Kidney (tissue), 14 donors: ENCODE measurements around the gene VAV2. TPM values are rescaled to one million over a fixed set of nuclear protein-coding genes. Genes with fewer than 3 reads are reported as not detected.

Experiments used
- DNase-seq, 5 donors: peaks; one replicate each; pipeline ENCODE4 v3.0.0-alpha.2; 2013 to 2020
- FAIRE-seq: peaks from 2 replicates; lab custom pipeline; 2012; peaks lifted over from hg19 to GRCh38; lab: Jason Lieb, UNC
- H3K27ac ChIP-seq, 2 donors: one replicate each; pipeline ENCODE4 v1.7.0; 2013; ENCODE audit warnings: low read depth in 2 of 2, low read length in 2 of 2, inconsistent platforms in 1 of 2
- H3K27me3 ChIP-seq: one replicate; pipeline ENCODE4 v1.7.1; 2013; ENCODE audit warnings: low read length, inconsistent platforms; ENCODE audit not compliant: control insufficient read depth, insufficient read depth
- H3K36me3 ChIP-seq, 3 donors: one replicate each; pipeline versions ENCODE4 v1.7.0 to v1.7.1; 2013; ENCODE audit warnings: low read length in 3 of 3, control low read depth in 1 of 3, inconsistent platforms in 1 of 3; ENCODE audit not compliant: insufficient read depth in 3 of 3, control insufficient read depth in 2 of 3
- H3K4me1 ChIP-seq, 3 donors: one replicate each; pipeline versions ENCODE4 v1.7.0 to v1.7.1; 2013; ENCODE audit warnings: low read length in 3 of 3, inconsistent platforms in 1 of 3, low read depth in 1 of 3; ENCODE audit not compliant: control insufficient read depth in 2 of 3, insufficient read depth in 2 of 3
- H3K4me3 ChIP-seq, 3 donors: one replicate each; pipeline versions ENCODE4 v1.7.0 to v1.8.1; 2013; ENCODE audit warnings: low read length in 3 of 3, control low read depth in 1 of 3, inconsistent platforms in 1 of 3
- H3K9ac ChIP-seq, 3 donors: one replicate each; pipeline versions ENCODE4 v1.7.0 to v1.7.1; 2013; ENCODE audit warnings: low read length in 3 of 3, control low read depth in 1 of 3, inconsistent platforms in 1 of 3
- H3K9me3 ChIP-seq, 3 donors: one replicate each; pipeline versions ENCODE4 v1.7.0 to v1.7.1; 2013; ENCODE audit warnings: low read length in 3 of 3, control low read depth in 1 of 3, inconsistent platforms in 1 of 3; ENCODE audit not compliant: control insufficient read depth in 2 of 3, insufficient read depth in 1 of 3
- intact Hi-C: fragments of 100-400 bp; cut with DNase I; formaldehyde crosslinking; loops from one replicate; pipeline ENCODE4 v1.11.1; 2022
- polyA plus RNA-seq: library from polyadenylated mRNA; stranded (reverse); fragments of 350-450 nt; fragmentation: Illumina TruSeq; extraction: RNeasy Lipid Tissue Mini Kit (QIAGEN cat#74804); gene quantifications from one replicate; pipeline ENCODE4 v1.2.3, GENCODE V29; 2014; ENCODE audit warnings: low read depth, low replicate concordance; ENCODE audit not compliant: insufficient read depth
- total RNA-seq: library from RNA; stranded (reverse); fragmentation: NEBNext Ultra II Directional; extraction: Animal tissue kit (Norgen Biotek cat#: 25700); gene quantifications from one replicate; pipeline ENCODE4 v1.2.1, GENCODE V29; 2021
- TF ChIP-seq, protein P1 (sequence below): IDR thresholded peaks from 3 replicates; pipeline ENCODE4 v1.5.1; 2012; ENCODE audit warnings: mild to moderate bottlenecking, moderate library complexity, borderline replicate concordance; ENCODE audit not compliant: insufficient read depth; ENCODE audit errors: extremely low read depth
- donor health status: control.
- donor health status: control.
- donor health status: control.
- donor health status: control.
- donor health status: control.
- donor health status: DM: yes; HTN: yes; CAD: no.
- donor health status: Normal renal cell carcinoma (clear cell type).

The VAV2 gene
- total and polyA plus RNA-seq, 2 donors from 2014 or later = 22.3 to 47.1 TPM

GRCh38 chr9:133837627-133838597, 154.2 kb downstream of the VAV2 start:
- no peaks in the 10 kb centered on the region for H3K4me1 ChIP-seq
- H3K9ac ChIP-seq = no peak overlapping the region
- intact Hi-C loops = no loop called here
- no peak for DNase-seq
- H3K9me3 ChIP-seq = no peaks in the 10 kb centered on the region
- H3K4me3 ChIP-seq = no peak overlapping the region
- no peak overlapping the region for H3K27ac ChIP-seq
- TF ChIP-seq, protein P1, sequence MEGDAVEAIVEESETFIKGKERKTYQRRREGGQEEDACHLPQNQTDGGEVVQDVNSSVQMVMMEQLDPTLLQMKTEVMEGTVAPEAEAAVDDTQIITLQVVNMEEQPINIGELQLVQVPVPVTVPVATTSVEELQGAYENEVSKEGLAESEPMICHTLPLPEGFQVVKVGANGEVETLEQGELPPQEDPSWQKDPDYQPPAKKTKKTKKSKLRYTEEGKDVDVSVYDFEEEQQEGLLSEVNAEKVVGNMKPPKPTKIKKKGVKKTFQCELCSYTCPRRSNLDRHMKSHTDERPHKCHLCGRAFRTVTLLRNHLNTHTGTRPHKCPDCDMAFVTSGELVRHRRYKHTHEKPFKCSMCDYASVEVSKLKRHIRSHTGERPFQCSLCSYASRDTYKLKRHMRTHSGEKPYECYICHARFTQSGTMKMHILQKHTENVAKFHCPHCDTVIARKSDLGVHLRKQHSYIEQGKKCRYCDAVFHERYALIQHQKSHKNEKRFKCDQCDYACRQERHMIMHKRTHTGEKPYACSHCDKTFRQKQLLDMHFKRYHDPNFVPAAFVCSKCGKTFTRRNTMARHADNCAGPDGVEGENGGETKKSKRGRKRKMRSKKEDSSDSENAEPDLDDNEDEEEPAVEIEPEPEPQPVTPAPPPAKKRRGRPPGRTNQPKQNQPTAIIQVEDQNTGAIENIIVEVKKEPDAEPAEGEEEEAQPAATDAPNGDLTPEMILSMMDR = no peak
- H3K36me3 ChIP-seq = no peaks in the 10 kb centered on the region
- no peak for FAIRE-seq
- no peaks in the 10 kb centered on the region for H3K27me3 ChIP-seq

- no peaks in the 10 kb centered on the region for H3K4me1 ChIP-seq
- no peak overlapping the region for H3K4me3 ChIP-seq
- H3K9ac ChIP-seq = no peak overlapping the region
- no peak for FAIRE-seq
- H3K27me3 ChIP-seq = no peaks in the 10 kb centered on the region
- no peak for DNase-seq
- TF ChIP-seq, protein P1 = no peak
- H3K27ac ChIP-seq = no peak overlapping the region
- no peaks in the 10 kb centered on the region for H3K36me3 ChIP-seq
- intact Hi-C loops = no loop called here
- H3K9me3 ChIP-seq = no peaks in the 10 kb centered on the region
Measured at GRCh38 chr9:133836818-133837217, 155.3 kb downstream of the VAV2 start.

DNA sequence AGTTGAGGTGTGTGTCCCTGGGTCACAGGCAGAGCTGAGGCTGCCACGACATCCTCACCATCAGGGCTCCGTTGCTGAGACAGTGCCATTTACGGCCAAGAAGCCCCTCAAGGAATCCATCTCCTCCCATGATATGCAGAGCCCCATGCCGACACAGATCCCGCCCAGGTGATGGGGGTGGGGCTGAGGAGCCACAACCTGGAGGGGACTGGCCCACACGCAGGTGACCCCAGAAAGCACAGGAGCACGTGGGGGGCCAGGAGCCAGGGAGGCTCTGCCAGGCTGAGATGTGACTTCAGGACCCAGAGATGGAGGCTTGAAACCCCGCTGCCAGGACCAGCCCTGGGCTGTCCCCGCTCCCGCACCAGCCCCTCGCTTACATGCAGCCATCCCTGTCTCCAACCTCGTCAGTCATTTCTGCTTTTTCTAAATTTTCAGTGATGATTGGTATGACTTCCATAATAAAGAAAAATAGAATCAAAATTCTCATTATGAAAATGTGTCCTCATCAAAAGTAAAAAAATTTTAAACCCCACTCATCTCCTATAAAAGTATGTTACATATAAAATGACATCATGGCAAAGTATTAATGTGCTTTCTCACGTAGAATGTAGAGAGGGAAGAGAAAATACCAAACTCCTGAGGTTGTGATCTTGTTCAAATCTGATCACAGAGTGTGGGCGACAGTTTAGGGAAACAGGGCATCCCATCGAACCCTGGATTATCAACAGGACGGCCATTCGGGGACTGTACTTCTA, 155.9 kb downstream of the VAV2 start:
- H3K4me1 ChIP-seq = no peaks in the 10 kb centered on the region
- no peak overlapping the region for H3K4me3 ChIP-seq
- no peaks in the 10 kb centered on the region for H3K9me3 ChIP-seq
- H3K36me3 ChIP-seq = no peaks in the 10 kb centered on the region
- no peak for FAIRE-seq
- TF ChIP-seq, protein P1 = no peak
- H3K27ac ChIP-seq = no peak overlapping the region
- no peaks in the 10 kb centered on the region for H3K27me3 ChIP-seq
- no peak overlapping the region for H3K9ac ChIP-seq
- DNase-seq = peak in 1 of 5 donors; percentile 54
- intact Hi-C loops = no loop called here
